NCI-H1092 (cell line): Measurements from ENCODE around the gene F2R.
"Not testable (repeated sequence)": the region's sequence is repeated elsewhere in the genome, so short reads cannot be mapped to it uniquely, and the experiment has no call there.

Source experiments
- DNase-seq: peaks from one replicate; lab custom pipeline; 2025; lab: John Stamatoyannopoulos, UW

The F2R gene

GRCh38 chr5:76755779-76756637 is 40.1 kb downstream of the F2R start:
- no peak for DNase-seq

- no peak for DNase-seq
These were observed 41.1 kb downstream of the F2R start for GRCh38 chr5:76757049-76757448.

DNA sequence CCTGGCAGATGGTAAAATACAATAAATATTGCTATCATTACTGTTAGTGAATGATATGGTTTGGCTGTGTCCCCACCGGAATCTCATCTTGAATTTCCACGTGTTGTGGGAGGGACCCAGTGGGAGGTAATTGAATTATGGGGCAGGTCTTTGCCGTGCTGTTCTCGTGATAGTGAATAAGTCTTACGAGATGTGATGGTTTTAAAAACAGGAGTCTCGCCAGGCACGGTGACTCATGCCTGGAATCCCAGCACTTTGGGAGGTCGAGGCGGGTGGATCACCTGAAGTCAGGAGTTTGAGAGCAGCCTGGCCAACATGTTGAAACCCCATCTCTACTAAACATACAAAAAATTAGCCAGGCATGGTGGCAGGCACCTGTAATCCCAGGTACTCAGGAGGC is 45.2 kb downstream of the F2R start:
- DNase-seq: not testable (repeated sequence)

GRCh38 chr5:76762484-76762883 is 46.6 kb downstream of the F2R start:
- no peak for DNase-seq

DNA sequence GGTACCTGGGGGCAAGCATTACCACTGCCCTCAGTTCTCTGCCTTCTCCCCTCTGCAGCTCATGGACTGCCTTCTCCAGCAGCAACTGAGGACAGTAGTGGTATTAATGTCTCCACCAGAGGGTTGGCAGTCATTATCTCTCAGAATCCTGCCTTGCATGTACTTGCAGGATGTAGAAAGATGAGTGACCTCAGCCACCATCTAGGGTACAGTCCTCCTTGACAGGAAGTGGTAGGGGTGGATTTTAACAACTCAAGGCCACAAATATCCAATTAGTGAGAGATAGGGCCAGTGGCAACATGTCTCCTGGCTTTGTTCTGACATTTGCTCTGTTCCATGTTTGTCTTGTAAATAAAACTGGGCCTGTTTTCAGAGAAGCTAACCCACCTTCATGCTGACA is 47.2 kb downstream of the F2R start:
- no peak for DNase-seq

DNA sequence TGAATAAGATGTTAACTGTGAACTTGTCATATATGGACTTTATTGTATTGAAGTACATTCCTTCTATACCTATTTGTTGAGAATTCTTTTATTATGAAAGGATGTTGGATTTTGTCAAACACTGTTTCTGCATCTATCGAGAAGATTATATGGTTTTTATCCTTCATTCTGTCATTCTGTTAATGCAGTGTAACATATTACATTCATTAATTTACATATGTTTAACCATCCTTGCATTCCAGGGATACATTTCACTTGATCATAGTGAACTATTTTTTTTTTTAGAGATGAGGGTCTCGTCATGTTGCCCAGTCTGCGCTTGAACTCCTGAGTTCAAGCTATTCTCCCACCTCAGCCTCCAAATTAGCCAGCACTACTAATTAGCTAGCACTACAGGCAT is 48.4 kb downstream of the F2R start:
- DNase-seq: no peak

- DNase-seq: no peak
These were observed 49.3 kb downstream of the F2R start for GRCh38 chr5:76765249-76765648.

DNA sequence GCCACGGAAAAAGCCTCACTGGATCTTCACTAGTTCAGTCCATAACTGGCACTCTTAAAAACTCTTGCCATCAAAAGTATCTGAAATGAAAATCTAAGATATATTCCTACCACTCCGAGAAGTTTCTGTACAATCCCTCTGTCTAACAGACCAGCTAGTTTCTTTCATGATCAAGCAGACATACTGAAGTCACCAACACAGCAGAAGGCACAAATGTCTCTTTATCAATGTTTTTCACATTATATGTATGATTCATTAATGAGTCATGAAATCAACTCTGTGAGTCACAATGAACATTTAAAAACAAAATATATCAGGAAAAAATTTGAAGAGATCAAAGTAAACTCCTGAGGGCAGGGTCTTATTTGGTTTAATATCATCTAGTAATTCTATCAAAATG is 50.8 kb downstream of the F2R start:
- DNase-seq: no peak

DNA sequence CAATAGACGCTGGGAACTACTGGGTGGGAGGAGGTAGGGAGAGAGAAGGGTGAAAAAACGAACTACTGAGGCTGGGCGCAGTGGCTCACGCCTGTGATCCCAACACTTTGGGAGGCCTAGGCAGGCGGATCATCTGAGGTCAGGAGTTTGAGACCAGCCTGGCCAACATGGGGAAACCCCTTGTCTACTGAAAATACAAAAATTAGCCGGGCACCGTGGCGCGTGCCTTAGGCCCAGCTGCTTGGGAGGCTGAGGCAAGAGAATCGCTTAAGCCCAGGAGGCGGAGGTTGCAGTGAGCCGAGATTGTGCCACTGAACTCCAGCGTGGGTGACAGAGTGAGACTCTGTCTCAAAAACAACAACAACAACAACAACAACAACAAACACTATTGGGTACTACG is 55.1 kb downstream of the F2R start:
- DNase-seq: not testable (repeated sequence)

- DNase-seq: no peak
These were observed 55.9 kb downstream of the F2R start for GRCh38 chr5:76771705-76772405.

DNA sequence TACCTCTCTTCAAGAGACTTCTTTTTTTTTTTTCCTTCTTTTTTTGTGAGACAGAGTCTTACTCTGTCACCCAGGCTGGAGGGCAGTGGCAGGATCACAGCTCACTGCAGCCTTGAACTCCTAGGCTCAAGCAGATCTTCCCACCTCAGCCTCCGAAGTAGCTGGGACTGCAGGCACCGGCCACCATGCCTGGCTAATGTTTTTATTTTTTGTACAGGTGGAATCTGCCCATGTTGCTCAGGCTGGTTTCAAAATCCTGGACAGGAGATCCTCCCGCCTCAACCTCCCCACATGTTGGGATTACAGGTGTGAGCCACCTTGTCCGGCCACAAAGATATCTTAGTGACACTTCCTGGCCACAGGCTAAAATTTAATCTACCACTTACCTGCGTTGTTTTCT is 60.0 kb downstream of the F2R start:
- DNase-seq: no peak

DNA sequence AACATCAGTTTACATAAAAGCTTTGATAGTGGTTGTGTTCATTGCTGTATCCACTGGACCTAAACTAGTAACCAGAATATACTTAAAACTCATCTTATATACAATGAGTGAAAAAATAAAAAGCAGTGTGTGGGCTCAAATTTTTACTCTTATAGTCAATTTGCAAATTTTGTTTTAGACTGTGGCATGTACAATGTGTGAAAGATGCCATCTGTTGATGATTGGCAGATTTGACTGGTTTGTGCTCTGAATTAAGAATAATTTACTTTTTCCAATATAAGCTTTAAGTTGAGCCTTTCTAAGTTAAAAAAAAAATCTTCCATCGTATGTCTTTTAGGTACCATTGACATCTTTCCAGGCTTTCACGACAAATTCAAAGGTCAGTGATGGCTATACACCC is 60.5 kb downstream of the F2R start:
- no peak for DNase-seq

GRCh38 chr5:76780616-76781015 is 64.7 kb downstream of the F2R start:
- not testable (repeated sequence) for DNase-seq

DNA sequence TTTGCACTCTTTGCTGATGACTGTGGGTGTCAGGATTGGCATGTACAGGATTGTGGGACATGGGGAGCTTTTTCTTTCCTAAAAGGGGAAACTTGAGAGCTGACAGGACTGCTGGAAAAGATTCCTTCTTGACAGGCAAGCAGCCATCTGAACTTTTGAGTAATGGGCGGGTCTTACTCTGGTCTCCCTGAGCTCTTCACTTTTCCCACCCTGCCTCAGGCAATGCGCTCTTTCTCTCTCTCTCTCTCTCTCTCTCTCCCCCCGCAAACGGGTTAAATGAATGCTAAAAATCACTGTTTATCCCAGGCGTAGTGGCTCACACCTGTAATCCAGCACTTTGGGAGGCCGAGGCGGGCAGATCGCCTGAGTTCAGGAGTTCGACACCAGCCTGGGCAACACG is 65.8 kb downstream of the F2R start:
- DNase-seq: no peak

- no peak for DNase-seq
These were observed 66.5 kb downstream of the F2R start for GRCh38 chr5:76782444-76782843.
